Activated T-helper 2 cell treated with anti-CD3 and anti-CD28 coated beads, Interferon-gamma antibody, Interleukin-2, Interleukin-4, amounts not matched to agents 10 μg/mL and 5 μg/mL and 100 μg/mL, durations not matched to agents 14 hours and 24 hours and 36 hours (primary cell): Measurements from ENCODE around the gene MSH3. TPM values are rescaled to one million over a fixed set of nuclear protein-coding genes. Genes with fewer than 3 reads are reported as not detected.

ENCODE experiments used
- DNase-seq: peaks from one replicate; pipeline ENCODE4 v3.0.0; 2021; ENCODE audit warnings: low spot score
- H3K27ac Mint-ChIP-seq: one replicate; pipeline ENCODE4 v1.8.0; 2021; ENCODE audit warnings: mixed read lengths
- H3K27me3 Mint-ChIP-seq: one replicate; pipeline ENCODE4 v1.8.0; 2021; ENCODE audit warnings: low read depth, mixed read lengths
- H3K36me3 Mint-ChIP-seq: one replicate; pipeline ENCODE4 v1.8.0; 2021; ENCODE audit warnings: low read depth, mixed read lengths
- H3K4me1 Mint-ChIP-seq: one replicate; pipeline ENCODE4 v1.8.0; 2021; ENCODE audit warnings: low read depth, mixed read lengths
- H3K4me3 Mint-ChIP-seq: one replicate; pipeline ENCODE4 v1.8.0; 2021; ENCODE audit warnings: low read depth, mild to moderate bottlenecking, moderate library complexity, mixed read lengths
- H3K9me3 Mint-ChIP-seq: one replicate; pipeline ENCODE4 v1.8.0; 2021; ENCODE audit warnings: mixed read lengths
- intact Hi-C: fragments of 100-400 bp; cut with micrococcal nuclease; formaldehyde crosslinking; loops from one replicate; pipeline ENCODE4 v1.15.1; 2023
- total RNA-seq: library from RNA; stranded (reverse); gene quantifications from 2 replicates; pipeline ENCODE4 v1.2.3, GENCODE V29; 2022

MSH3 gene
- total RNA-seq, 1 donor from 2014 or later: 20.6 TPM

GRCh38 chr5:80796846-80797245, 142.4 kb downstream of the MSH3 start:
- no peak for DNase-seq
- H3K27me3 Mint-ChIP-seq: no peaks in the 10 kb centered on the region
- intact Hi-C loops: no loop called here
- no peak overlapping the region for H3K4me3 Mint-ChIP-seq
- H3K36me3 Mint-ChIP-seq: peaks cover 40% of the 10 kb centered on the region
- H3K4me1 Mint-ChIP-seq: peaks cover 4% of the 10 kb centered on the region
- H3K27ac Mint-ChIP-seq: no peak overlapping the region
- no peaks in the 10 kb centered on the region for H3K9me3 Mint-ChIP-seq

- Mint-ChIP-seq H3K27me3 (no peaks in the 10 kb centered on the region), H3K4me1 (peaks cover 4% of the 10 kb centered on the region)
- intact Hi-C loops: no loop called here
These were observed 143.1 kb downstream of the MSH3 start for GRCh38 chr5:80797428-80798024.

GRCh38 chr5:80798166-80798565, 143.7 kb downstream of the MSH3 start:
- intact Hi-C loops: no loop called here
- Mint-ChIP-seq H3K4me1 (peaks cover 4% of the 10 kb centered on the region), H3K9me3 (peaks cover 6% of the 10 kb centered on the region)

More at GRCh38 chr5:80797428-80798024, 143.1 kb downstream of the MSH3 start:
- no peak for DNase-seq
- H3K4me3 Mint-ChIP-seq: no peak overlapping the region
- peaks cover under 1% of the 10 kb centered on the region for H3K9me3 Mint-ChIP-seq
- no peak overlapping the region for H3K27ac Mint-ChIP-seq
- H3K36me3 Mint-ChIP-seq: peaks cover 37% of the 10 kb centered on the region

GRCh38 chr5:80798633-80799032, 144.2 kb downstream of the MSH3 start:
- Mint-ChIP-seq H3K9me3 (peaks cover 11% of the 10 kb centered on the region), H3K4me3 (no peak overlapping the region), H3K4me1 (peaks cover 4% of the 10 kb centered on the region), H3K27me3 (no peaks in the 10 kb centered on the region), H3K36me3 (peaks cover 47% of the 10 kb centered on the region), H3K27ac (no peak overlapping the region)
- intact Hi-C loops: no loop called here
- no peak for DNase-seq

More at GRCh38 chr5:80798166-80798565, 143.7 kb downstream of the MSH3 start:
- H3K27ac Mint-ChIP-seq: no peak overlapping the region
- DNase-seq: no peak
- peaks cover 42% of the 10 kb centered on the region for H3K36me3 Mint-ChIP-seq
- no peak overlapping the region for H3K4me3 Mint-ChIP-seq
- no peaks in the 10 kb centered on the region for H3K27me3 Mint-ChIP-seq

- Mint-ChIP-seq H3K4me1 (peaks cover 4% of the 10 kb centered on the region), H3K4me3 (no peak overlapping the region)
- intact Hi-C loops: no loop called here
These were observed 144.6 kb downstream of the MSH3 start for GRCh38 chr5:80799041-80799440.

GRCh38 chr5:80799573-80799972, 145.1 kb downstream of the MSH3 start:
- peaks cover 52% of the 10 kb centered on the region for H3K36me3 Mint-ChIP-seq
- intact Hi-C loops: no loop called here
- peaks cover 12% of the 10 kb centered on the region for H3K9me3 Mint-ChIP-seq

More at GRCh38 chr5:80799041-80799440, 144.6 kb downstream of the MSH3 start:
- H3K9me3 Mint-ChIP-seq: peaks cover 12% of the 10 kb centered on the region
- DNase-seq: no peak
- H3K36me3 Mint-ChIP-seq: peaks cover 51% of the 10 kb centered on the region
- no peaks in the 10 kb centered on the region for H3K27me3 Mint-ChIP-seq
- H3K27ac Mint-ChIP-seq: no peak overlapping the region

GRCh38 chr5:80804332-80804731, 149.9 kb downstream of the MSH3 start:
- Mint-ChIP-seq H3K4me3 (no peak overlapping the region), H3K36me3 (peaks cover 52% of the 10 kb centered on the region), H3K4me1 (peaks cover 11% of the 10 kb centered on the region), H3K9me3 (peaks cover 12% of the 10 kb centered on the region), H3K27me3 (no peaks in the 10 kb centered on the region), H3K27ac (no peak overlapping the region)
- intact Hi-C loops: no loop called here
- no peak for DNase-seq

More at GRCh38 chr5:80799573-80799972, 145.1 kb downstream of the MSH3 start:
- Mint-ChIP-seq H3K27ac (no peak overlapping the region), H3K4me3 (no peak overlapping the region), H3K27me3 (no peaks in the 10 kb centered on the region), H3K4me1 (peaks cover 4% of the 10 kb centered on the region)
- DNase-seq: no peak

- H3K27me3 Mint-ChIP-seq: no peaks in the 10 kb centered on the region
- no peak overlapping the region for H3K27ac Mint-ChIP-seq
- DNase-seq: no peak
- H3K9me3 Mint-ChIP-seq: peaks cover 12% of the 10 kb centered on the region
- H3K4me3 Mint-ChIP-seq: no peak overlapping the region
- intact Hi-C loops: no loop called here
- peaks cover 55% of the 10 kb centered on the region for H3K36me3 Mint-ChIP-seq
- H3K4me1 Mint-ChIP-seq: peaks cover 11% of the 10 kb centered on the region
These were observed 150.6 kb downstream of the MSH3 start for GRCh38 chr5:80805038-80805437.

- Mint-ChIP-seq H3K9me3 (peaks cover 22% of the 10 kb centered on the region), H3K27me3 (no peaks in the 10 kb centered on the region), H3K4me1 (peaks cover 14% of the 10 kb centered on the region), H3K27ac (no peak overlapping the region), H3K4me3 (no peak overlapping the region), H3K36me3 (peaks cover 52% of the 10 kb centered on the region)
- no peak for DNase-seq
- intact Hi-C loops: no loop called here
These were observed 152.5 kb downstream of the MSH3 start for GRCh38 chr5:80806929-80807328.

GRCh38 chr5:80809451-80809850, 155.0 kb downstream of the MSH3 start:
- Mint-ChIP-seq H3K27me3 (no peaks in the 10 kb centered on the region), H3K27ac (no peak overlapping the region), H3K4me1 (peaks cover 14% of the 10 kb centered on the region), H3K9me3 (peaks cover 10% of the 10 kb centered on the region), H3K36me3 (peaks cover 44% of the 10 kb centered on the region), H3K4me3 (no peak overlapping the region)
- intact Hi-C loops: no loop called here
- DNase-seq: no peak

- H3K27me3 Mint-ChIP-seq: no peaks in the 10 kb centered on the region
These were observed 156.0 kb downstream of the MSH3 start for GRCh38 chr5:80810425-80810824.

GRCh38 chr5:80816590-80816989, 162.1 kb downstream of the MSH3 start:
- Mint-ChIP-seq H3K36me3 (peaks cover 54% of the 10 kb centered on the region), H3K27me3 (no peaks in the 10 kb centered on the region), H3K4me1 (no peaks in the 10 kb centered on the region), H3K9me3 (peaks cover 22% of the 10 kb centered on the region), H3K27ac (no peak overlapping the region), H3K4me3 (no peak overlapping the region)
- no peak for DNase-seq
- intact Hi-C loops: no loop called here

More at GRCh38 chr5:80810425-80810824, 156.0 kb downstream of the MSH3 start:
- Mint-ChIP-seq H3K4me1 (peaks cover 14% of the 10 kb centered on the region), H3K4me3 (no peak overlapping the region), H3K27ac (no peak overlapping the region), H3K9me3 (peaks cover 10% of the 10 kb centered on the region), H3K36me3 (peaks cover 52% of the 10 kb centered on the region)
- no peak for DNase-seq
- intact Hi-C loops: no loop called here

GRCh38 chr5:80820685-80821084, 166.2 kb downstream of the MSH3 start:
- Mint-ChIP-seq H3K36me3 (peaks cover 53% of the 10 kb centered on the region), H3K4me3 (no peak overlapping the region), H3K4me1 (no peaks in the 10 kb centered on the region), H3K9me3 (peaks cover 26% of the 10 kb centered on the region), H3K27me3 (no peaks in the 10 kb centered on the region), H3K27ac (no peak overlapping the region)
- intact Hi-C loops: no loop called here
- no peak for DNase-seq
